C4-2B (cell line): Measurements from ENCODE around the gene RFTN1.

ENCODE experiments used
- CTCF ChIP-seq: fragments of 450-650 bp; conservative IDR thresholded peaks from 2 replicates; pipeline ENCODE4 v1.5.1; 2017; ENCODE audit warnings: mild to moderate bottlenecking
- ZFX ChIP-seq: fragments of 450-650 bp; IDR thresholded peaks from 2 replicates; pipeline ENCODE4 v1.6.1; 2017

GRCh38 chr3:16364963-16365362 is 148.5 kb downstream of the RFTN1 start:
- no peak for TF ChIP-seq CTCF
- TF ChIP-seq ZFX, result no peak
